SK-N-SH (cell line): ENCODE results near the gene NRTN. TPM values are rescaled to one million over a fixed set of nuclear protein-coding genes. Genes with fewer than 3 reads are reported as not detected.

Source experiments
- CTCF ChIA-PET: fragments of 300-600, 350-600 bp; formaldehyde crosslinking; extraction: SDS; loops from one replicate; lab custom pipeline; 2021; lab: Yijun Ruan, JAX
- POLR2A ChIA-PET: fragments of 350-600 bp; sonication (Branson Sonifier 250); formaldehyde crosslinking; extraction: SDS; loops from one replicate; lab custom pipeline; 2020; ENCODE audit warnings: antibody characterized with exemption, inconsistent platforms; lab: Yijun Ruan, JAX
- DNase-seq: peaks from one replicate; pipeline ENCODE4 v3.0.0; 2012
- H2AFZ ChIP-seq: fragments of 200-600 bp; sonication (generic); 2 replicates; pipeline ENCODE4 v1.8.1; 2016; ENCODE audit warnings: antibody characterized with exemption, mild to moderate bottlenecking, low read depth
- H3F3A ChIP-seq: fragments of 200-600 bp; sonication (generic); replicated peaks from 2 replicates; pipeline ENCODE3; 2016; ENCODE audit warnings: antibody characterized with exemption, mild to moderate bottlenecking; ENCODE audit not compliant: insufficient read depth
- H3K27ac ChIP-seq, 2 experiments: fragments of 200-500 bp in 1 of 2; fragments of 200-600 bp in 1 of 2; sonication (Bioruptor generic) in 1 of 2; sonication (generic), shearing (Covaris generic) in 1 of 2; 2 replicates each; pipeline versions ENCODE4 v1.5.1 to v1.6.1; 2014 to 2016; ENCODE audit warnings: low read depth in 2 of 2, inconsistent platforms in 1 of 2, low read length in 1 of 2, mild to moderate bottlenecking in 1 of 2, mixed read lengths in 1 of 2
- H3K27me3 ChIP-seq: fragments of 200-600 bp; sonication (generic), shearing (Covaris generic); 2 replicates; pipeline ENCODE4 v1.6.1; 2016; ENCODE audit warnings: mixed run types; ENCODE audit not compliant: insufficient read depth
- H3K36me3 ChIP-seq, 2 experiments: fragments of 200-500 bp in 1 of 2; fragments of 200-600 bp in 1 of 2; sonication (Bioruptor generic) in 1 of 2; sonication (generic) in 1 of 2; replicated peaks in 1 of 2; 2 replicates each; pipeline versions ENCODE3 to v1.5.1; 2014 to 2016; ENCODE audit warnings: low read length in 1 of 2, mild to moderate bottlenecking in 1 of 2; ENCODE audit not compliant: insufficient read depth in 2 of 2, control insufficient read depth in 1 of 2
- H3K4me1 ChIP-seq, 2 experiments: fragments of 200-500 bp in 1 of 2; fragments of 200-600 bp in 1 of 2; sonication (Bioruptor generic) in 1 of 2; sonication (generic), shearing (Covaris generic) in 1 of 2; 2 replicates each; pipeline versions ENCODE4 v1.5.1 to v1.6.1; 2014 to 2016; ENCODE audit warnings: low read depth in 1 of 2, low read length in 1 of 2, mixed run types in 1 of 2; ENCODE audit not compliant: insufficient read depth in 2 of 2, control insufficient read depth in 1 of 2
- H3K4me2 ChIP-seq: fragments of 200-600 bp; sonication (generic), shearing (Covaris generic); 2 replicates; pipeline ENCODE4 v1.6.1; 2017; ENCODE audit warnings: mixed run types
- H3K4me3 ChIP-seq, 2 experiments: fragments of 200-500 bp in 1 of 2; fragments of 200-600 bp in 1 of 2; sonication (Bioruptor generic) in 1 of 2; sonication (generic), shearing (Covaris generic) in 1 of 2; 2 replicates each; pipeline versions ENCODE4 v1.5.1 to v1.8.1; 2014 to 2016; ENCODE audit warnings: low read depth in 2 of 2, inconsistent platforms in 1 of 2, low read length in 1 of 2, mild to moderate bottlenecking in 1 of 2, mixed read lengths in 1 of 2, moderate library complexity in 1 of 2
- H3K79me2 ChIP-seq: fragments of 200-600 bp; sonication (generic); 2 replicates; pipeline ENCODE4 v1.8.1; 2017; ENCODE audit warnings: mild to moderate bottlenecking; ENCODE audit not compliant: insufficient read depth
- H3K9ac ChIP-seq: fragments of 200-600 bp; sonication (generic); 2 replicates; pipeline ENCODE4 v1.6.1; 2017; ENCODE audit warnings: mixed run types
- H3K9me2 ChIP-seq: fragments of 200-600 bp; sonication (generic); 2 replicates; pipeline ENCODE4 v1.6.1; 2017; ENCODE audit warnings: mixed run types
- H3K9me3 ChIP-seq: fragments of 200-600 bp; sonication (generic); 2 replicates; pipeline ENCODE4 v1.6.1; 2017; ENCODE audit warnings: mixed run types, mild to moderate bottlenecking, moderate library complexity
- H4K20me1 ChIP-seq: fragments of 200-600 bp; sonication (generic); 2 replicates; pipeline ENCODE4 v1.6.1; 2017; ENCODE audit warnings: mild to moderate bottlenecking, mixed run types; ENCODE audit not compliant: insufficient read depth
- EZH2phosphoT487 ChIP-seq: fragments of 200-600 bp; sonication (generic); IDR thresholded peaks from 2 replicates; pipeline ENCODE4 v1.6.1; 2017; ENCODE audit warnings: low read depth, mixed run types, mild to moderate bottlenecking, antibody characterized with exemption, moderate library complexity, borderline replicate concordance
- FOSL2 ChIP-seq: IDR thresholded peaks from 2 replicates; pipeline ENCODE4 v1.4.0; 2012; ENCODE audit warnings: low read depth, mild to moderate bottlenecking, moderate library complexity, borderline replicate concordance
- GATA2 ChIP-seq: sonication (generic); formaldehyde crosslinking; IDR thresholded peaks from 2 replicates; pipeline ENCODE4 v1.5.0; 2020; ENCODE audit warnings: mild to moderate bottlenecking, missing genetic modification reagents
- JUND ChIP-seq: IDR thresholded peaks from 2 replicates; pipeline ENCODE4 v1.4.0; 2012
- MEF2A ChIP-seq: IDR thresholded peaks from 2 replicates; pipeline ENCODE4 v1.4.0; 2012; ENCODE audit warnings: low read depth, borderline replicate concordance
- MXI1 ChIP-seq: IDR thresholded peaks from 2 replicates; pipeline ENCODE4 v1.6.1; 2012; ENCODE audit warnings: mild to moderate bottlenecking, low read depth, low read length, improper control_type of control experiment
- NFIC ChIP-seq: IDR thresholded peaks from 2 replicates; pipeline ENCODE4 v1.4.0; 2012; ENCODE audit warnings: borderline replicate concordance
- NRF1 ChIP-seq: IDR thresholded peaks from 2 replicates; pipeline ENCODE4 v1.6.1; 2012; ENCODE audit warnings: low read depth, mild to moderate bottlenecking, low read length
- RAD21 ChIP-seq: IDR thresholded peaks from 2 replicates; pipeline ENCODE4 v1.6.1; 2012; ENCODE audit warnings: mild to moderate bottlenecking, low read length
- RFX5 ChIP-seq: IDR thresholded peaks from 2 replicates; pipeline ENCODE4 v1.6.1; 2012; ENCODE audit warnings: mild to moderate bottlenecking, improper control_type of control experiment, low read length
- RXRA ChIP-seq: IDR thresholded peaks from 2 replicates; pipeline ENCODE4 v1.4.0; 2012; ENCODE audit warnings: low read depth, mild to moderate bottlenecking, borderline replicate concordance
- SMC3 ChIP-seq: IDR thresholded peaks from 2 replicates; pipeline ENCODE4 v1.6.1; 2012; ENCODE audit warnings: low read depth, low read length, improper control_type of control experiment
- TAF1 ChIP-seq: IDR thresholded peaks from 2 replicates; pipeline ENCODE4 v1.6.1; 2012; ENCODE audit warnings: low read depth, mild to moderate bottlenecking, low read length, moderate library complexity, borderline replicate concordance
- TCF12 ChIP-seq: IDR thresholded peaks from 2 replicates; pipeline ENCODE4 v1.4.0; 2012
- TEAD4 ChIP-seq: IDR thresholded peaks from 2 replicates; pipeline ENCODE4 v1.4.0; 2012; ENCODE audit warnings: mild to moderate bottlenecking, borderline replicate concordance; ENCODE audit not compliant: insufficient read depth
- WGBS: methylation state at CpG from one replicate; pipeline ENCODE4 v1.1.6; 2017; ENCODE audit warnings: low lambda C conversion rate; 5-methylcytosine and 5-hydroxymethylcytosine counted together
- polyA plus RNA-seq, 3 experiments: library from polyadenylated mRNA; depleted of rRNA; stranded (reverse); fragments of >200 nt; gene quantifications; 2 replicates each; pipeline ENCODE4 v1.2.3, GENCODE V29; 2012
- TF ChIP-seq, protein P1 (sequence below): fragments of 150-350 bp; IDR thresholded peaks from 2 replicates; pipeline ENCODE4 v1.6.1; 2017; ENCODE audit warnings: antibody characterized with exemption, low read length, low read depth, borderline replicate concordance
- TF ChIP-seq, protein P2 (sequence below): fragments of 150-350 bp; IDR thresholded peaks from 2 replicates; pipeline ENCODE4 v1.6.1; 2016; ENCODE audit warnings: mild to moderate bottlenecking, low read depth, low read length
- TF ChIP-seq, protein P3 (sequence below): fragments of 200-600 bp; sonication (generic); IDR thresholded peaks from 2 replicates; pipeline ENCODE4 v1.6.1; 2017; ENCODE audit warnings: antibody characterized with exemption, mild to moderate bottlenecking, moderate library complexity

NRTN gene
- polyA plus RNA-seq, 1 of the 3 experiments (the other 2 are of a cell fraction) = 0.99 TPM

DNA sequence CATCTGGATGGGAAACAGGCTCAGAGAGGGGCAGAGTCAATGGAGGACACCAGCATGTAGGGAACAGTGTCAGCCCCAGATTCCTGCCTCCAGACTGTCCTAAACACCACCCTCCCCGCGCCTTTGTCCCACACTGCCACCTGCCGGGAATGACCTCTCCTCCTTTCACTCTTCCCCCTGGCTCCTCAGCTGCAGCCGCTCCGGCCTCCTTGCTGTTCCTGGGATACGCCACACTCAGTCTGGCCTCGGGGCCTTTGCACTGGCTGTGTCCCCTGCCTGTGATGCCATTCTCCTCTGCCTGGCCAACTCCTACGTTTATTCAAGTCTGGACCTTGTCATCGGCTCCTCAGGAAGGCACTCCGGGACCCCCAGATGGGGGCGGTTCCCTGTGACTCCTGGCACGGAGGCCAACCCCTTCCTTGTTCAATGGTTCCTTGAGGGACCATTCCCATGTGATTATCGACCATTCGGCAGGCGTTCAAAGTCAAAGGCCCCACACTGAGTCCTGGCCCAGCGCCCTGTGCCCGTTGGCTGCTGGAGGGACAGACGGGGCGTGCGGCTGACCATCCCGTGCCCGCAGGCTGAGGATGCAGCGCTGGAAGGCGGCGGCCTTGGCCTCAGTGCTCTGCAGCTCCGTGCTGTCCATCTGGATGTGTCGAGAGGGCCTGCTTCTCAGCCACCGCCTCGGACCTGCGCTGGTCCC is 18.9 kb downstream of the NRTN start:
- no peaks in the 10 kb centered on the region; the same call in 1 of the 2 replicates for H3K27me3 ChIP-seq
- H3K36me3 ChIP-seq = no peaks in the 10 kb centered on the region
- H3K4me3 ChIP-seq = no peak overlapping the region
- 71% methylated on average over 20 of the region's 30 CpGs for WGBS
- CTCF ChIA-PET = interaction anchor here (0.6 to 5.8 kb wide), 10 partner anchors 10 to 838 kb away, joined by 3 to 51 read pairs (median 4); partner anchors contain the start of gene NRTN
- no peaks in the 10 kb centered on the region for H3K9me2 ChIP-seq
- no peaks in the 10 kb centered on the region for H4K20me1 ChIP-seq
- H3F3A ChIP-seq = no peaks in the 10 kb centered on the region
- H3K9ac ChIP-seq = no peak overlapping the region
- POLR2A ChIA-PET = interaction anchor here (0.5 kb wide), 1 partner anchor 20 kb away, joined by 3 read pairs; no protein-coding TSS in a partner anchor
- no peak overlapping the region for H3K4me2 ChIP-seq
- DNase-seq = peak; percentile 69
- no peak overlapping the region for H3K27ac ChIP-seq
- no peak overlapping the region for H2AFZ ChIP-seq
- no peaks in the 10 kb centered on the region for H3K9me3 ChIP-seq
- peaks cover 0 to 17% of the 10 kb centered on the region in 2 experiments; a peak in 1 of 4 replicates for H3K4me1 ChIP-seq
- H3K79me2 ChIP-seq = no peaks in the 10 kb centered on the region
- TF ChIP-seq, protein P1, sequence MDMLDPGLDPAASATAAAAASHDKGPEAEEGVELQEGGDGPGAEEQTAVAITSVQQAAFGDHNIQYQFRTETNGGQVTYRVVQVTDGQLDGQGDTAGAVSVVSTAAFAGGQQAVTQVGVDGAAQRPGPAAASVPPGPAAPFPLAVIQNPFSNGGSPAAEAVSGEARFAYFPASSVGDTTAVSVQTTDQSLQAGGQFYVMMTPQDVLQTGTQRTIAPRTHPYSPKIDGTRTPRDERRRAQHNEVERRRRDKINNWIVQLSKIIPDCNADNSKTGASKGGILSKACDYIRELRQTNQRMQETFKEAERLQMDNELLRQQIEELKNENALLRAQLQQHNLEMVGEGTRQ = no peak
- TF ChIP-seq MXI1 (no peak), TAF1 (no peak), TCF12 (no peak), RFX5 (no peak), GATA2 (CRISPR knock-in tag) (no peak), NRF1 (no peak), FOSL2 (no peak), RAD21 (peak; percentile 45), TEAD4 (no peak), EZH2phosphoT487 (no peak), NFIC (no peak), JUND (no peak), MEF2A (no peak), RXRA (no peak), SMC3 (peak; percentile 37)
- TF ChIP-seq, protein P2, sequence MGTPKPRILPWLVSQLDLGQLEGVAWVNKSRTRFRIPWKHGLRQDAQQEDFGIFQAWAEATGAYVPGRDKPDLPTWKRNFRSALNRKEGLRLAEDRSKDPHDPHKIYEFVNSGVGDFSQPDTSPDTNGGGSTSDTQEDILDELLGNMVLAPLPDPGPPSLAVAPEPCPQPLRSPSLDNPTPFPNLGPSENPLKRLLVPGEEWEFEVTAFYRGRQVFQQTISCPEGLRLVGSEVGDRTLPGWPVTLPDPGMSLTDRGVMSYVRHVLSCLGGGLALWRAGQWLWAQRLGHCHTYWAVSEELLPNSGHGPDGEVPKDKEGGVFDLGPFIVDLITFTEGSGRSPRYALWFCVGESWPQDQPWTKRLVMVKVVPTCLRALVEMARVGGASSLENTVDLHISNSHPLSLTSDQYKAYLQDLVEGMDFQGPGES = no peak
- TF ChIP-seq, protein P3, sequence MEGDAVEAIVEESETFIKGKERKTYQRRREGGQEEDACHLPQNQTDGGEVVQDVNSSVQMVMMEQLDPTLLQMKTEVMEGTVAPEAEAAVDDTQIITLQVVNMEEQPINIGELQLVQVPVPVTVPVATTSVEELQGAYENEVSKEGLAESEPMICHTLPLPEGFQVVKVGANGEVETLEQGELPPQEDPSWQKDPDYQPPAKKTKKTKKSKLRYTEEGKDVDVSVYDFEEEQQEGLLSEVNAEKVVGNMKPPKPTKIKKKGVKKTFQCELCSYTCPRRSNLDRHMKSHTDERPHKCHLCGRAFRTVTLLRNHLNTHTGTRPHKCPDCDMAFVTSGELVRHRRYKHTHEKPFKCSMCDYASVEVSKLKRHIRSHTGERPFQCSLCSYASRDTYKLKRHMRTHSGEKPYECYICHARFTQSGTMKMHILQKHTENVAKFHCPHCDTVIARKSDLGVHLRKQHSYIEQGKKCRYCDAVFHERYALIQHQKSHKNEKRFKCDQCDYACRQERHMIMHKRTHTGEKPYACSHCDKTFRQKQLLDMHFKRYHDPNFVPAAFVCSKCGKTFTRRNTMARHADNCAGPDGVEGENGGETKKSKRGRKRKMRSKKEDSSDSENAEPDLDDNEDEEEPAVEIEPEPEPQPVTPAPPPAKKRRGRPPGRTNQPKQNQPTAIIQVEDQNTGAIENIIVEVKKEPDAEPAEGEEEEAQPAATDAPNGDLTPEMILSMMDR = peak; percentile 28; the same call in 1 of the 2 replicates
